GM12892 (cell line): Measurements from ENCODE around the gene MAGEC3.

Source experiments
- POLR2A ChIP-seq: IDR thresholded peaks from 2 replicates; pipeline ENCODE4 v1.6.1; 2011; ENCODE audit warnings: low read depth, low read length, control low read depth
- POLR2AphosphoS5 ChIP-seq: IDR thresholded peaks from 2 replicates; pipeline ENCODE4 v1.6.1; 2011; ENCODE audit warnings: low read depth, low read length, control low read depth

- TF ChIP-seq POLR2A (no peak), POLR2AphosphoS5 (no peak)
Measured at GRCh38 chrX:141902366-141902765, 64.2 kb downstream of the MAGEC3 start.
